WTC11 (cell line): ENCODE data around the gene DAPK1.

Source experiments
- TF ChIP-seq, protein P1 (sequence below): fragments of 200-600 bp; IDR thresholded peaks from 2 replicates; pipeline ENCODE4 v1.8.0; 2022; ENCODE audit warnings: antibody characterized with exemption
- TF ChIP-seq, protein P2 (sequence below): sonication (generic); formaldehyde crosslinking; IDR thresholded peaks from 2 replicates; pipeline ENCODE4 v1.8.0; 2023; ENCODE audit warnings: mild to moderate bottlenecking, missing genetic modification reagents
- TF ChIP-seq, protein P3 (sequence below): sonication (generic); formaldehyde crosslinking; IDR thresholded peaks from 2 replicates; pipeline ENCODE4 v1.8.1; 2023; ENCODE audit warnings: mild to moderate bottlenecking, moderate library complexity, missing genetic modification reagents

DNA sequence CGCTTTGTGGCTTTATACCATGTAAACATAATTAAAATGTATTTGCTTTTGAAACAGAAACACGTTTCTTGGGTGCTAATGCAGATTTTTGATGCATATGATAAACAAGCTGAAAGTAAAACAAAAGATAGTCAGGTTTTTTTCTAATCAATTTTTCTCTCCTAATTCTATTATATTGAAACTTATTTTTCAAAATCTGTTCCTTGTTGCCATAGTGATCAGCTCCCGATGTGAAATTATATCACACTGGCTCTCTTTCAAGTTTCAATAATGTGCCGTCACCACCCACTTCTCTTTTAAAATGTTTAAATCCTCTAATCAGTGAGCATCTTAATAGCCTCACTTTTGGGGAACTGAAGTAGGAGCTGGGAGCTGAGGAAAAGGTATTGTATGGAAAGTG lies 36.4 kb upstream of the DAPK1 start:
- TF ChIP-seq, protein P1, sequence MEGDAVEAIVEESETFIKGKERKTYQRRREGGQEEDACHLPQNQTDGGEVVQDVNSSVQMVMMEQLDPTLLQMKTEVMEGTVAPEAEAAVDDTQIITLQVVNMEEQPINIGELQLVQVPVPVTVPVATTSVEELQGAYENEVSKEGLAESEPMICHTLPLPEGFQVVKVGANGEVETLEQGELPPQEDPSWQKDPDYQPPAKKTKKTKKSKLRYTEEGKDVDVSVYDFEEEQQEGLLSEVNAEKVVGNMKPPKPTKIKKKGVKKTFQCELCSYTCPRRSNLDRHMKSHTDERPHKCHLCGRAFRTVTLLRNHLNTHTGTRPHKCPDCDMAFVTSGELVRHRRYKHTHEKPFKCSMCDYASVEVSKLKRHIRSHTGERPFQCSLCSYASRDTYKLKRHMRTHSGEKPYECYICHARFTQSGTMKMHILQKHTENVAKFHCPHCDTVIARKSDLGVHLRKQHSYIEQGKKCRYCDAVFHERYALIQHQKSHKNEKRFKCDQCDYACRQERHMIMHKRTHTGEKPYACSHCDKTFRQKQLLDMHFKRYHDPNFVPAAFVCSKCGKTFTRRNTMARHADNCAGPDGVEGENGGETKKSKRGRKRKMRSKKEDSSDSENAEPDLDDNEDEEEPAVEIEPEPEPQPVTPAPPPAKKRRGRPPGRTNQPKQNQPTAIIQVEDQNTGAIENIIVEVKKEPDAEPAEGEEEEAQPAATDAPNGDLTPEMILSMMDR = no peak
- TF ChIP-seq, protein P2, sequence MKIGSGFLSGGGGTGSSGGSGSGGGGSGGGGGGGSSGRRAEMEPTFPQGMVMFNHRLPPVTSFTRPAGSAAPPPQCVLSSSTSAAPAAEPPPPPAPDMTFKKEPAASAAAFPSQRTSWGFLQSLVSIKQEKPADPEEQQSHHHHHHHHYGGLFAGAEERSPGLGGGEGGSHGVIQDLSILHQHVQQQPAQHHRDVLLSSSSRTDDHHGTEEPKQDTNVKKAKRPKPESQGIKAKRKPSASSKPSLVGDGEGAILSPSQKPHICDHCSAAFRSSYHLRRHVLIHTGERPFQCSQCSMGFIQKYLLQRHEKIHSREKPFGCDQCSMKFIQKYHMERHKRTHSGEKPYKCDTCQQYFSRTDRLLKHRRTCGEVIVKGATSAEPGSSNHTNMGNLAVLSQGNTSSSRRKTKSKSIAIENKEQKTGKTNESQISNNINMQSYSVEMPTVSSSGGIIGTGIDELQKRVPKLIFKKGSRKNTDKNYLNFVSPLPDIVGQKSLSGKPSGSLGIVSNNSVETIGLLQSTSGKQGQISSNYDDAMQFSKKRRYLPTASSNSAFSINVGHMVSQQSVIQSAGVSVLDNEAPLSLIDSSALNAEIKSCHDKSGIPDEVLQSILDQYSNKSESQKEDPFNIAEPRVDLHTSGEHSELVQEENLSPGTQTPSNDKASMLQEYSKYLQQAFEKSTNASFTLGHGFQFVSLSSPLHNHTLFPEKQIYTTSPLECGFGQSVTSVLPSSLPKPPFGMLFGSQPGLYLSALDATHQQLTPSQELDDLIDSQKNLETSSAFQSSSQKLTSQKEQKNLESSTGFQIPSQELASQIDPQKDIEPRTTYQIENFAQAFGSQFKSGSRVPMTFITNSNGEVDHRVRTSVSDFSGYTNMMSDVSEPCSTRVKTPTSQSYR (CRISPR knock-in tag) = no peak
- TF ChIP-seq, protein P3, sequence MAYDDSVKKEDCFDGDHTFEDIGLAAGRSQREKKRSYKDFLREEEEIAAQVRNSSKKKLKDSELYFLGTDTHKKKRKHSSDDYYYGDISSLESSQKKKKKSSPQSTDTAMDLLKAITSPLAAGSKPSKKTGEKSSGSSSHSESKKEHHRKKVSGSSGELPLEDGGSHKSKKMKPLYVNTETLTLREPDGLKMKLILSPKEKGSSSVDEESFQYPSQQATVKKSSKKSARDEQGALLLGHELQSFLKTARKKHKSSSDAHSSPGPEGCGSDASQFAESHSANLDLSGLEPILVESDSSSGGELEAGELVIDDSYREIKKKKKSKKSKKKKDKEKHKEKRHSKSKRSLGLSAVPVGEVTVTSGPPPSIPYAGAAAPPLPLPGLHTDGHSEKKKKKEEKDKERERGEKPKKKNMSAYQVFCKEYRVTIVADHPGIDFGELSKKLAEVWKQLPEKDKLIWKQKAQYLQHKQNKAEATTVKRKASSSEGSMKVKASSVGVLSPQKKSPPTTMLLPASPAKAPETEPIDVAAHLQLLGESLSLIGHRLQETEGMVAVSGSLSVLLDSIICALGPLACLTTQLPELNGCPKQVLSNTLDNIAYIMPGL = no peak
